ENCODE results near the gene SHISA9.

DNA sequence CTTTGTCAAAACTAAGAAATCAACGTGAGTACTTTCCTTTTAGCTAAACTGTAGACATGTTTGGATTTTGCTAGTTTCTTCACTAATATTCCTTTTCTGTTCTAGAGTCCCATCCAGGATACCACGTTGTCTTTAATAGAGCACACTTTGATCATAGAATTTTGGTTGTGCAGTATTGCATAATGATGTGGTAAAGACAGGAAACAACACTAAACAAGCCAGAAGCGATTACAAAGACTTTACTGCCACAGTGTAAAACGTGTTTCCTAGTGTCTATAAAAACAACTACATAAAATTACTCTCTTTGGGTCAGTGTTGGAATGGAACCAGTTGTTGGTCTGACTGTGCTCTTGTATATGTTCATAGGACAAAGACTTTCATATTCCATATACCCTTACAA is 19.3 kb downstream of the SHISA9 start:
- TF ChIP-seq GABPA (IDR thresholded peaks at IDR 0.05 in 1 of 2, conservative IDR thresholded peaks at IDR 0.05 in 1 of 2) (no peak), RAD21 (IDR thresholded peaks at IDR 0.05) (no peak), YY1 (IDR thresholded peaks at IDR 0.05) (no peak)
- TF ChIP-seq, protein P1, sequence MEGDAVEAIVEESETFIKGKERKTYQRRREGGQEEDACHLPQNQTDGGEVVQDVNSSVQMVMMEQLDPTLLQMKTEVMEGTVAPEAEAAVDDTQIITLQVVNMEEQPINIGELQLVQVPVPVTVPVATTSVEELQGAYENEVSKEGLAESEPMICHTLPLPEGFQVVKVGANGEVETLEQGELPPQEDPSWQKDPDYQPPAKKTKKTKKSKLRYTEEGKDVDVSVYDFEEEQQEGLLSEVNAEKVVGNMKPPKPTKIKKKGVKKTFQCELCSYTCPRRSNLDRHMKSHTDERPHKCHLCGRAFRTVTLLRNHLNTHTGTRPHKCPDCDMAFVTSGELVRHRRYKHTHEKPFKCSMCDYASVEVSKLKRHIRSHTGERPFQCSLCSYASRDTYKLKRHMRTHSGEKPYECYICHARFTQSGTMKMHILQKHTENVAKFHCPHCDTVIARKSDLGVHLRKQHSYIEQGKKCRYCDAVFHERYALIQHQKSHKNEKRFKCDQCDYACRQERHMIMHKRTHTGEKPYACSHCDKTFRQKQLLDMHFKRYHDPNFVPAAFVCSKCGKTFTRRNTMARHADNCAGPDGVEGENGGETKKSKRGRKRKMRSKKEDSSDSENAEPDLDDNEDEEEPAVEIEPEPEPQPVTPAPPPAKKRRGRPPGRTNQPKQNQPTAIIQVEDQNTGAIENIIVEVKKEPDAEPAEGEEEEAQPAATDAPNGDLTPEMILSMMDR (IDR thresholded peaks at IDR 0.05; ENCODE audit: low read depth, low read length, missing input control), result no peak
- TF ChIP-seq, protein P2, sequence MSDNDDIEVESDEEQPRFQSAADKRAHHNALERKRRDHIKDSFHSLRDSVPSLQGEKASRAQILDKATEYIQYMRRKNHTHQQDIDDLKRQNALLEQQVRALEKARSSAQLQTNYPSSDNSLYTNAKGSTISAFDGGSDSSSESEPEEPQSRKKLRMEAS (IDR thresholded peaks at IDR 0.05), result no peak
- TF ChIP-seq, protein P3, sequence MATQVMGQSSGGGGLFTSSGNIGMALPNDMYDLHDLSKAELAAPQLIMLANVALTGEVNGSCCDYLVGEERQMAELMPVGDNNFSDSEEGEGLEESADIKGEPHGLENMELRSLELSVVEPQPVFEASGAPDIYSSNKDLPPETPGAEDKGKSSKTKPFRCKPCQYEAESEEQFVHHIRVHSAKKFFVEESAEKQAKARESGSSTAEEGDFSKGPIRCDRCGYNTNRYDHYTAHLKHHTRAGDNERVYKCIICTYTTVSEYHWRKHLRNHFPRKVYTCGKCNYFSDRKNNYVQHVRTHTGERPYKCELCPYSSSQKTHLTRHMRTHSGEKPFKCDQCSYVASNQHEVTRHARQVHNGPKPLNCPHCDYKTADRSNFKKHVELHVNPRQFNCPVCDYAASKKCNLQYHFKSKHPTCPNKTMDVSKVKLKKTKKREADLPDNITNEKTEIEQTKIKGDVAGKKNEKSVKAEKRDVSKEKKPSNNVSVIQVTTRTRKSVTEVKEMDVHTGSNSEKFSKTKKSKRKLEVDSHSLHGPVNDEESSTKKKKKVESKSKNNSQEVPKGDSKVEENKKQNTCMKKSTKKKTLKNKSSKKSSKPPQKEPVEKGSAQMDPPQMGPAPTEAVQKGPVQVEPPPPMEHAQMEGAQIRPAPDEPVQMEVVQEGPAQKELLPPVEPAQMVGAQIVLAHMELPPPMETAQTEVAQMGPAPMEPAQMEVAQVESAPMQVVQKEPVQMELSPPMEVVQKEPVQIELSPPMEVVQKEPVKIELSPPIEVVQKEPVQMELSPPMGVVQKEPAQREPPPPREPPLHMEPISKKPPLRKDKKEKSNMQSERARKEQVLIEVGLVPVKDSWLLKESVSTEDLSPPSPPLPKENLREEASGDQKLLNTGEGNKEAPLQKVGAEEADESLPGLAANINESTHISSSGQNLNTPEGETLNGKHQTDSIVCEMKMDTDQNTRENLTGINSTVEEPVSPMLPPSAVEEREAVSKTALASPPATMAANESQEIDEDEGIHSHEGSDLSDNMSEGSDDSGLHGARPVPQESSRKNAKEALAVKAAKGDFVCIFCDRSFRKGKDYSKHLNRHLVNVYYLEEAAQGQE (IDR thresholded peaks at IDR 0.05), result no peak
